Fibroblast of skin of left quadriceps (primary cell): ENCODE measurements around the gene HEXIM1.
"Not testable (repeated sequence)": the region's sequence is repeated elsewhere in the genome, so short reads cannot be mapped to it uniquely, and the experiment has no call there.

Experiments used
- DNase-seq, 2 experiments: peaks; one replicate each; pipeline ENCODE4 v3.0.0-alpha.2; 2013; ENCODE audit warnings: low read depth in 2 of 2

Gene HEXIM1

DNA sequence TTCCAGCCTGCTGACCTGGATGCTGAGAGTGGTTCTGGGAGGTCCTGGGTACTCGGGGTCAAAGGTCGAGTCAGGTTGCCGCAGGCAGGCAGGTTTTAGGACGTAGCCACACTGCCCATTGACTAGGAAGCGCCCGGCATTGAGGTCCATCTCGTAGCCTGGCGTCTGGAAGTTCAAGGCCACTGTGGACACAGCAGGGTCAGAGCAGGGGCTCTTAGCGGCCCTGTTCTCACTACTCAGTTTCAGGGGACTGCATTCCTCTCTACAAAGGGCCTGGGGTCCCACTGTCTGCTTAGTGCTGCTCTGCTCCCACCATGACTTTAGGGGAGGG is 34.9 kb upstream of the HEXIM1 start:
- no peak for DNase-seq

DNA sequence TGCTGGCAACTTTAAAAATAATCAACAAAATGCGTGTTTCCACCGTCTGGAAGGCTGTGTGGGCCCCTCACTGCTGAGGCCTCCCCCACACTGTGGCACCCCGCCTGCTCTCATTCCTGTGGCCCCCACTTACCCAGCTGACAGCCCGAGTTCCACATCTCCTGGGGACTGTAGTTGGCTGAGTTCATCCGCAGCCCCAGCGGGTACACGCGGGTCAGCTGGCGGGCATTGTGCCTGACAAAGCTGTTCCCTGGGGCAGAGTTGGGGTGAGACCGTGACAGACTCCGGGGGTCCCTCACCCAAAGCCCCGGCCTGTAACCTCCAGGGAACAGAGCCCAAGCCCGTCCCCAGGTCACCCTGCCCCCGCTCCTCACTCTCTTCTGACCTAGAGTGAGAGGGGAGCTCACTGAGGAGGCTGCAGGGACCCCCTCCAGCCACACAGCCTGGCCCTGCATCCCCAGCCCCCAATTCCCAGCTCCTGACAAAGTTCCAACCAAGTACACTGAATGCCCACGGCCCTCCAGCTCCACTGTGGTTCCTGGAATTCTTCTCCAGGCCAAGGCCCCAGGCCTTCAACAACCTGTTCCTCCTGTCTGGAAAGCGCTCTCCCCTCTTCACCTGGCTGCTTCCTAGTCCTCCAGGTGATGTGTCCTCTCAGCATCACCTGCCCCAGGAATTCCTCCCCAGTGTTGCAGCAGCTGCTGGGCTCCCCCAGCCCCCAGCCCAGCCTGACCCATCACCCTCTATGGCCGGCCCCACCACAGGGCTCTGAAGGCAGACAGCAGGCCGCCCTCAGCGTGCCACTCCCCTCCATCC is 34.0 kb upstream of the HEXIM1 start:
- DNase-seq: no peak

GRCh38 chr17:45115015-45115625 is 33.2 kb upstream of the HEXIM1 start:
- no peak for DNase-seq

GRCh38 chr17:45115871-45116270 is 32.4 kb upstream of the HEXIM1 start:
- no peak for DNase-seq

DNA sequence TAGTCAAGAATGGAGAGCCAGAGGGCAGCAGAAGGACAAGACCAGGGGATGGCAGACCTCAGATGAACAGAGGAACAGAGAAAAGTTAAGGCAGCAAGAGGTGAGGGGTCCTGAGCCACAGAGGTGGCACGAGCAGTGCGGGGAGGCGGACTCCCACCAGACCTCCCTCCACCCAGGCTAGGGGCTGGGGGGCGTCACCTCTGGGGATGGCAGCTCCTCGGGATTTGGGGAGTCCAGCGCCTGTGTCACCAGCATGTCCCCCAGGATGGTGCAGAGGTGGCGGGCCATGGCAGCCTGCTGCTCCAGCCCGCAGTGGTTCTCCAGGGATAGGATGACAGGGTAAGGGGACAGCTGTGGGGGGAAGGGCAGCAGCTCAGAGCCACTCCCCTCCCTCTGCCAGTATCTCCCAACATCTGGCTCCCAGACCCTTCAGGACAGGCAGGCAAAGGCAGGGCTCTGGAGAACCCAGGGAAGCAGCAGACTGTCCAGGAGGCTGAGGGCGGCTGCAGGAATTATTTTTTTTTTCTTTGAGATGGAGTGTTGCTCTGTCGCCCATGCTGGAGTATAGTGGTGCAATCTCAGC is 31.8 kb upstream of the HEXIM1 start:
- no peak for DNase-seq

- DNase-seq: no peak
These were observed 30.9 kb upstream of the HEXIM1 start for GRCh38 chr17:45117334-45117733.

GRCh38 chr17:45117848-45118646 is 30.2 kb upstream of the HEXIM1 start:
- DNase-seq: no peak

DNA sequence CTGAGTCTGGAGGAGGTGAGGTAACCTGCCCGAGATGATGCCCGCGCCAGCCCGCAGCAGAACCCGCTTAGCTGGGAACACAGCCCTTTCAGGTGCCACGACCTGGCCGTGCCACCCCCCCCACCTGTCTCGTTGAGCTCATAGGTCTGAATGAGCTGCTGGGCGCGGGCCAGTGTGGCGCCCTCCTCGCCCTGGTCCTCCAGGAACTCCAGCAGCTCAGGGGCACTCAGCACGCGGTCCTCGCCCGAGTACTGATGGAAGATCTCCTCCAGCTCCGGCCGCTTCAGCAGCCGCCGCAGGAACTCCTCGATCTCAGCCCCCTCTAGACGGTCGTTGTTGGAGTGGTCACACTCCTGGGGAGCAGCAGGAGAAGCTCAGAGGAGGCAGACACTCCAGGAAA is 29.6 kb upstream of the HEXIM1 start:
- no peak for DNase-seq

GRCh38 chr17:45119964-45120363 is 28.3 kb upstream of the HEXIM1 start:
- DNase-seq: no peak

DNA sequence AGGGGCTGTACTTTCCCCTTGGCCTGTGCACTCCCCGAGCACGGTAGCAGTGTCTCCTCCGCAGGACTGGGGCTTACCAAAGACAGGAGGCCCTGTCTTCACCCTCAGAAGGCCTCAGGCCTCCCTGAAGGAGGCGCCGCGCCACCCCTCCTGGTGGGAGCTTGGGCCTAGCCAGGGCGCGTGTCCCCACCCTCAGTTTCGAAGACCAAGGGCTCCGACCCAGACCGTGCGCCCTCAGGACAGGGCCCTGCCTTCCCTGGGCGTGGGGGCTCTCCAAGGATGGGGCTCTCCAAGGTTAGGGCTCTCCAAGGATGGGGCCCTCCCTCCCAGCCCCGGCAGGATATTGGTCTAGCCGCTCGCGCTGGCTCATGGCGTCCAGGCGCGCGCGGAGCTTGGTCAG is 27.7 kb upstream of the HEXIM1 start:
- no peak for DNase-seq

DNA sequence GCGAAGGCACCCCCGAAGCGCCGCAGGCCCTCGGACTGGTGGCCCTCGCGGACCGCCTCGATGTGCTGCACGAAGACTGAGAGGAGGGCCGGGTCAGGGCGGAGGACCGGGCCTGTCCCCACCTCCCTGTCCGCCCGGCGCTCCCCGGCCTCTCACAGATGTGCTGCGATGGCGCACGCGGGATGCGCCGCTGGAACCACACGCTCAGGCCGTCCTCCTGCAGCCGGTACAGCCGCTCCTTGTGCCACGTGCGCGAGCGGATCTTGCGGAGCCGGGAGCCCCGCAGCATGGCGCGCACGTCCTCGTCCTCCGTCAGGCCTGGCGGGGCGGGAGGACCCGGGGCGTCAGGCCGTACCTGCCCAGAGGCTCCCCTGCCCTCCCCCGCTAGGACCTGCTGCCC is 27.2 kb upstream of the HEXIM1 start:
- DNase-seq: no peak

- no peak for DNase-seq
These were observed 25.1 kb upstream of the HEXIM1 start for GRCh38 chr17:45123076-45123770.

DNA sequence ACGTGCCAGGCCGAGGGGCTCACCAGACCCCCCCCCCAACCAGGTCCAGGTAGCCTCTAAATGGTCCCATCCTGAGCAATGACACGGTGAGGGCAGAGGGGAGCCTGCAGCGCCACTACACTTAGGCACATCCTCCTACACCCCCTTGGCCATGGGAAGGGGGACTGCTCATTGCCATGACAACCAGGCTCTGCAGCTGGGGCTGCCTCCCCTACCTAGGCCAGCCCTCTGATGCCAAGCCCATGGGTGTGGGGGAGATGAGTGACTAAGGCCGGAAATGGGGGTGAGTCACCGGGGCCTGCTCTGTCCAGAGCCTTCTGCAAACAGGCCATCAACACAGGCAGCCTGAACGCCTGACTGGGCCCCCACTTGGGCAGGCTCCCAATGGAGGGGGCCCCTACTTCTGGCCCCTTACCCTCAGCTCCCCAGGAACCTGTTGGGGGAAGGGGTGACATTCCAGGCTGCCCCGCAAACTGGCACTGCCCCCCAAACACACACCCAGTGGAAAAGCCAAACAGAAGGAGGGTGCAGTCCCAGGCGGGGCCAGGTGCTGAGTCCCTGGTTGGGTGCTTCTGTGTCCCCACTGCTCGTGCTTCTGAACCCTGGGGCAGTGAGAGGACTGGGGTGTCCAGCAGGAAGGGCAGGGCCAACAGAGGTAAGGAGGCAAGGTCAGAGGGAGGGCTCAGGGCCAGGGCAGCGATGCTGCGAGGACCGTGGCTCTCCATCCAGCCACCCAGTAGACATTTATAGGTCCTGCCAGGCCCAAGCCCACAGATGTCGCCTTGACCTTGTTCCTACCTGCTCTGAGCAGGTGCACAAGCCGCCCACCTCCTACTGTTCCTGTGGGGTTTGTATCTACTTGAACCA is 24.1 kb upstream of the HEXIM1 start:
- peak; percentile 62 to 63 for DNase-seq

DNA sequence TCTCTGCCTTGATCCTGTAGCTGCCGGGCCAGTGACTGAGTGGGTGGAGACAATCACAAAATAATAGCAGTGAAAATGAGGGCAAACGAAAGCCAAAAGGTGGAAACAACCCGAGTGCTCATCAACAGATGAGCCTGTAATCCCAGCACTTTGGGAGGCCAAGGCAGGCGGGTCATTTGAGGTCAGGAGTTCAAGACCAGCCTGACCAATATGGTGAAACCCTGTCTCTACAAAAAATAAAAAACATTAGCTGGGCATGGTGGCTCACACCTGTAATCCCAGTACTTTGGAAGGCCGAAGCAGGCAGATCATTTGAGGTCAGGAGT is 23.5 kb upstream of the HEXIM1 start:
- DNase-seq: not testable (repeated sequence)

GRCh38 chr17:45125509-45125908 is 22.8 kb upstream of the HEXIM1 start:
- DNase-seq: no peak

DNA sequence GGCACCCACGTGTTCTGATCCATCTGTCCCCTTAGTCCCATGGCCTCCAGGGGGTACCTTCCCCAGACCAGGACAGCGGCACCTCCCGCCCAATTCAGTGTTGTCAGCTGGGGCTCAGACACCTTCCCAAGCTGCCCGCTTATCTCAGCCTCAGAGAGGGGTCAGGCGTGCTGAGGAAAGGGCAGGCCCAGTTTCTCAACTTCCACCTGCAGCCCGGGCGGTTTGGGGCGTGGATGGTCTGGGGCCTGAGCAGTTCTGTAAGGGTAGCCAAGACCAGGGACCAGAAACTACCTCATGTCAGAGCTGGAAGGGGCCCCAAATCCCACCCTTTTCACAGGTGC is 21.1 kb upstream of the HEXIM1 start:
- no peak for DNase-seq

- no peak for DNase-seq
These were observed 20.6 kb upstream of the HEXIM1 start for GRCh38 chr17:45127548-45128300.

GRCh38 chr17:45128331-45128730 is 19.9 kb upstream of the HEXIM1 start:
- no peak for DNase-seq

DNA sequence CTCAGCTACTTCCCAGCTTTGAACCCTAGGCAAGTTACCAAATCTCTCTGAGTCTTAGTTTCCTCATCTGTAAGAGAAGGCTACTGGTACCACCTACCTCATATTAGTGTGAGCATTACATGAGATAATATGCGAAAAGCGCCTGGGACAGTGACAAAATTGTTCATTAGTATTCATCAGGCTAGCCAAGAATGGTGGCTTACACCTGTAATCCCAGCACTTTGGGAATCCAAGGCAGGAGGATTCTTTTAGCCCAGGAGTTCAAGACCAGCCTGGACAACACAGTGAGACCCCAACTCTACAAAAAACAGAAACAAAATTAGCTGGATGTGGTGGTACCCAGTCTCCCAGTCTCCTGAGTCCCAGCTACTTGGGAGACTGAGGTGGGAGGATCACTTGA is 19.3 kb upstream of the HEXIM1 start:
- DNase-seq: no peak

GRCh38 chr17:45129426-45129939 is 18.8 kb upstream of the HEXIM1 start:
- DNase-seq: no peak
